Brain pericyte (primary cell): ENCODE results near the gene KRT35.

ENCODE experiments used
- DNase-seq: peaks from one replicate; pipeline ENCODE4 v3.0.0-alpha.2; 2012; ENCODE audit warnings: low read depth, low spot score

The KRT35 gene

DNA sequence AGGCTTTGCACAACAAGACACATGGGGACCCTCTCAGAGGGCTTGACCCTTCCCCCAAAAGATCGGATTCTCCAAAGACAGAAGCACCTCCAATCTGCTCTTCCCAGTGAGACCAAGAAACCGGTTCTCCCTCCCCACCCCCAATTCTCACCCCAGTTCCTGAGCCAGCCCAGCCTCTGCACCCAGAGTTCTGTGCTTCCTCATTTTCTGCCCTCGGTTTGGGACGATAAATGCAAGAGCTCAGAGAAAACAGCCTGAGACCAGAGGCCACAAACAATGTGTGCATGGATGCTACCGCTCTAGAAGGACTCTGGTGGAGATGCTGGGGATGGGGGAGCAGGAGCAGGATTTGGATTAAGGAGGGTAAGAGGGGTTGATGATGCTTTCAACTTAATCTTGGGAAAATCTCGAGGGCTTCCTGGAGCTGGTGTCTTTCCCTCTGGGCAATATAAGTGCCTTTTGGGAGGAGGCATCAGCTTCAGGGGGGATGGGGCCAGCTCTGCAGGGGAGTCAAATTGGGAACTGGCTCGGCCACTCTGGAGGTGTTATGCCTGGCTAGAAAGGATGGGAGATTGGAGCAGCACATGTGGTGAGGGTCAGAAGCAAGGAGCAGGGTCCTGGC lies 31.7 kb upstream of the KRT35 start:
- DNase-seq: no peak

DNA sequence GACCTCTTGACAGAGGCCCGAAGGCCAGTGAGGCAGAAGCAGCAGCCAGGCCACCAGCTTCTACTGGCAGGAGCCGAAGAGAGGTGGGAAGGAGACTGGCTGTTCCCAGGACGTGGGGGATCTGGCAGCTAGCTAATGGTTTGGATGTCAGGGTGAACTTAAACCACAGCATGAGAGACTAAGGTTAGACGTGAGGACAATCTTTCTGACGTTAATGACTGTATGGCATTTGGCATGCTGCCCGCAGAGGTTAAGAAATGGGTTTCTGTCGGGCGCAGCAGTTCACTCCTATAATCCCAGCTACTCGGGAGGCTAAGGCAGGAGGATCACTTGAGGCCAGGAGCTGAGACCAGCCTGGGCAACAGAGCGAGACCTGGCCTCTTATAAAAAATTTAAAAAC lies 30.8 kb upstream of the KRT35 start:
- DNase-seq: no peak

DNA sequence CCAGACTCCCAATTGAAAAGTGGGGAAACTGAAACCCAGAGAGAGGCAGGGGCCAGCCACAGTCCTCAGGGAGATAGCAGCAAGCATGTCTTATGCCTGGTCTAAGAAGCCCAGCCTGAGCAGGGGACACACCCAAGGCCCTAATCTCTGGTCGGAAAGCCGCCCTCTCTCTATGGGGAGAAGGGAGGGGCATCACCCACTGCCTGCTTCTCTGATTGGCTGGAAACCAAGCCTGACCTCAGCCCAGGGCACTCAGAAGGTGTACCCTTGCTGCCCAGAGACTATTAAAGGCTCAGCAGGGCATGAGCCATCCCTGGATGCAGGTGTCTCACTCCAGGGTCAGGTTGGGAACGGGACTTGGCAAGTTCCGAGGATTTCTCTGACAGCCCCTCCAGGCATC lies 30.2 kb upstream of the KRT35 start:
- DNase-seq: no peak

DNA sequence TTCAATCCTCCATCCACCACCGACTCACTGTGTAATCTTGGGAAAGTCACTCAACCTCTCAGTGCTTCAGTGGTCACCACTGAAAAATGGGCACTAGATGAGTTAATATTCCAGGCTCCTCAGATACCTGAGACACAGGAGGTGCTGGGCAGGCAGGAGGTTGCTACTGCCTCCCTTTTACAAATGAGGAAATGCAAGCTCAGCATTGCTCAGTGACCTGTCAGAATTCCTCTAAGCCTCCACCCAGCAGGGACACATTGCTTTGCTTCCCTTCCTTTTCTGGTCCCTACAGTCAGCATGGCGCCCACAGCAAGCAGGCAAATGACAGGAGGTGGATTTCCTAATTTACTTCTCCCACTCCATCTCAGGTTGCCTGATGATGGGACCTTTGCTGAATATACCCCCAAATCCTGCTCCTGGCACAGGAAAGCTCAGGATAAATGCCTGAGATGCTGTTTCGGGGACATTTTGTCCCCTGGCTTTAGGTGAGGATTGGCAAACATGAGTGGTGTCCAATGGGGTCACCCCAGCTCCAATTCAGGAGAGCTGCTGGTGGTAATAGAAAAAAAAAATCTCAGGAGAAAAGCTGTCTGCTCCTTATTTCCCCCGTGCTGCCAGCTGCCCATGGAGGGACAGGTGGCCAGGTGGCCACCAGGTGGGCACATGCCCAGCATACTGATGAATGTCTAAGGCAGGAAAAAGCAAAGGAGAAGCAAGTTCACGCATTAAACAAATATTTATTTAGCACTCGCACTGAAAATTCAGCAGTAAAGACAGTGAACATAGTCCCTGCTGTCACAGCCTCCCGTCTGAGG lies 29.5 kb upstream of the KRT35 start:
- DNase-seq: no peak

DNA sequence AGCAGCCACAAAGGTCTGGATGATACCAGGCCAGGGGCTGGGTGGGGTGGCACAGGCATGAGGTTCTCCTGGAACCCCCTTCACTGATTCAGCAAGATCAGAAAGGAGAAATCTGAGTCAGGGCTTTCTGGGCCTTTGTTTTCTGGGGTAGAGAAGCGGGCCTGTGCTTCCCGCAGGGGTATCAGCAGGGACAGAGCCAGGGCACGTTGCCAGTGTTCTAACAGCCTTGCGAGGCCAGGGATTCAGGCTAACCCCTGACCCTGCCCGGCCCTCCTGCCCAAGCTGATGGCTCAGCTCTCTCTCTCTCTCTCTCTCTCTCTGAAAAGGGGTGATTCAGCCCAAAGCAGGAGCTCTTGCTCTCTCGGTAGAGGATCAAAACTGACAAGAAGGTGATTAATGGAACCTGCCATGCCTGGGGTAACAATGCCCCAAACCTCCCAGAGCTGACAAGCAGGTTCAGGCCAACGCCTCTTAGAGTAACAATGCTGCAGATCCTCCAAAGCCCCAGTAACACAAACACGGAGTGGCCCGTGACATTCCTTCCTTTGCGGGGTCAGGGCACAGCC lies 26.4 kb upstream of the KRT35 start:
- no peak for DNase-seq

DNA sequence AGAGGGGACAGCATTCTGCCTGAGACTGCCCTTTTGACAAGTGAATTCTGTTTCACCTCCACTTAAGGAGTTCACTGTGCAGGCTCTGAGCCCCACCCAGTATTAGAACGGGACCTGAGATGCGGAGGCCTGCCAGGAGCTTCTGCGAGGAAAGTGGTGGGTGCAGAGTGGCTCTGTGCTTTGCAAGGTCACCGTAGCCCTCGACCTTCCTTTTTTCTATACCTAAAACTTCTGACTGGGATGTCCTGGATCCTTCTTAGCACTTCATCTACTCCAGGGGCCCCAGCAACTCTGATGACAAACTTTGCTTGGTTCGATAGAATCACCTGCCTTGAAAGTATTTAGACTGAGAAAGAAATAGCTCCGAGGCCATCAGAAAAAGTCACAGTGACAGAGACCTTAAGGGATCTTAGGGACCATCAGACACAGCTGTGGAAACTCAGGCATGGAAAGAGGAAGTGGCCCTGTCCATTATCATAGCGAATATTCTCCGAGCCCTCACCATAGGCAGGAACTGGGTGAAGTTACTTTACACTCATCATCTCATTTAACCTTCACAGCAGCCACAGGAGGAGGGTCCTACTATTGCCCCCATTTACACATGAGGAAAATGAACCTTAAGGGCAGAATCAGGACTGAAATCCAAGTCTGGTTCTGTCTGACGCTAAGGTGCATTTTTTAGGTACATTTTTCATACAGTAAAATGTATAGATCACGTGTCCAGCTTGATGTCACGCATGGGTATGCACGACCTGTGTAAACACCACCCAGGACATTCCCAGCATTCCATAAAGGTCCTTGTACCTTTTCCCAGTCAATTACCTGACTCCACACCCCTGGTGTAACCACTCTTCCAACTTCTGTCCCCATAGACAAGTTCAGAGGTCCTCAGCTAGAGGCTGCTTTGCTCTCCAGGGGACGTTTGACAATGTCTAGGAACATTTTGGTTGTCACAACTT lies 25.1 kb upstream of the KRT35 start:
- no peak for DNase-seq

DNA sequence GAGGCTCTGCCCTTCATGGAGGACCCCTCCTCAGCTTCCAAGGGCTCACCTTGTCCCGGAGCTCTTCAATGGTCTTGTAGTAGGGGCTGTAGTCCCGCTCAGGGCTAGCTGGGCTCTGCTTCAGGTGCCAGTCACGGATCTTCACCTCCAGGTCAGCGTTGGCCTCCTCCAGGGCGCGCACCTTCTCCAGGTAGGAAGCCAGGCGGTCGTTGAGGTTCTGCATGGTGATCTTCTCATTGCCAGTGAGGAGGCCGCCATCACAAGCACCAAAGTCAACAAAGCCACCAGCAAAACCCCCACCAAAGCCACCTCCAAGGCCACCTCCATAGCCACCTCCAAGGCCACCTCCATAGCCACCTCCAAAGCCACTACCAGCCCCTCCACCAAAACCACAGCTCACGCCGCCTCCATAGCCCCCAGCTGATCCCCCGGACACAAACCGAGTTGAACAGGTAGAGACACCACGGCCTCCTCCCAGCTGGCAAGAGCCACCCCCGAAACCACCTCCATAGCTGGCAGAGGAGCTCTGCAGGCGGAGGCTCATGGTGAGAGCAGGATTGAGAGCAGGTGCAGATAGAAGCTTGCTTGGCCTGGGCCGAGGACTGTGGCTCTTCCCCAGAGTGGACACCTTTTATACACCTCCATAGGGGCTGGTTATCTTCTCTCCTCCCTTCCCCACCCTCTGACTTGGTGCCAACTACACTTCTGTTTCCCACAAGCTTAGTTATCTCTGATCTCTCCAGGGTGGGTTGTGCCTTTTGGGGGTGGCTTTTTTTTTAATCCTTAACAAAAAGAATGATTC lies 24.3 kb upstream of the KRT35 start, which contains the start of gene KRT13:
TSS of gene KRT13 (minus strand) at position 606 of the 802 bp plus-strand sequence. CDS start at position 544, 62 bp downstream.
- DNase-seq: no peak

DNA sequence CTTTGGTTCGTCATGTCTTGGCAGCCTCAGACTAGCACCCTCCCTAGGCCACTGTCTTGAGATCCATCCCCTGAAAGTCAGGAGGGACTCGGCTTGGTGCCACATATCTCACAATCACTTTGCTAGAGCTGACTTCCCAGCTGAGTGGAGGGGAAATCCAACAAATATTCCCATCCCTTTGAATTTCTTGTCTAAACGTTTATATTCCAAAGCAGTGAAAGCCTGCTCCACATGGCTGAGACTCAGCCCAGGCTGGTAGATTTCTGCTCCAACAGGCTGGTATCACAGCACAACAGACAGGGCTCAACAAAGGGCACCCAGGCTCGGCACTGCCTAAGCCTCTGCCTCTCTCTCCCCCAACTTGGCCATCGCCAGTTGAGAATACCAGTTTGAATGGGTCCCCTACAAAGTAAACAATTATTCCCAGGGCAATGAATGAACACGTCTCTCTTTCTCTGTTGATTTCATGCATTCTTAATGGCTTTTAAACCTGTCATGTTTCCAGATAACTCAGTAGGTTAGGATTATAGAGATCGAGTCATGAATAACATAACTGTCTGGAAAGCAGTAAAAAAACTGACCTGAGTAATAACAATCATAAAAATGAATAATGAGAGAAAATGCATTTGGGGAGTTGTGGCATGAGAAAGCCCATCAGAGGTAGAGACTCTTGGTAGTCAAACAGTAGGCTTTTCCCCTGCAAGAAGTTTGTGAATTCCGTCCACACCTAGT lies 23.5 kb upstream of the KRT35 start:
- no peak for DNase-seq

DNA sequence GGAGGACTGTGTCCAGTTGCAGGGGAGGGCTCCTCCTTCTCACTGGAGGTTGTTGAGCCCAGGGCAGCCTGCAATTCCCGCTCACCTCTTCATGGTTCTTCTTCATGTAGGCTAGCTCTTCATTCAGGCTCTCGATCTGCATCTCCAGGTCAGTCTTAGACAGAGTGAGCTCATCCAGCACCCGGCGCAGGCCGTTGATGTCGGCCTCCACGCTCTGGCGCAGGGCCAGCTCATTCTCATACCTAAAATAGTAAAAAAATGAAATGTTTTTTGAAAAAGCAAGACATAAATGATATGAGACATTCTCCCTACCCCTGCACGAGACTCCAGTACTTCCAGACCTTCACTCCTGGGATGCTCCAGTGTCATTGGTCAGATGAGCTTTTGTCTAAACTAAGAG lies 22.3 kb upstream of the KRT35 start:
- DNase-seq: no peak

DNA sequence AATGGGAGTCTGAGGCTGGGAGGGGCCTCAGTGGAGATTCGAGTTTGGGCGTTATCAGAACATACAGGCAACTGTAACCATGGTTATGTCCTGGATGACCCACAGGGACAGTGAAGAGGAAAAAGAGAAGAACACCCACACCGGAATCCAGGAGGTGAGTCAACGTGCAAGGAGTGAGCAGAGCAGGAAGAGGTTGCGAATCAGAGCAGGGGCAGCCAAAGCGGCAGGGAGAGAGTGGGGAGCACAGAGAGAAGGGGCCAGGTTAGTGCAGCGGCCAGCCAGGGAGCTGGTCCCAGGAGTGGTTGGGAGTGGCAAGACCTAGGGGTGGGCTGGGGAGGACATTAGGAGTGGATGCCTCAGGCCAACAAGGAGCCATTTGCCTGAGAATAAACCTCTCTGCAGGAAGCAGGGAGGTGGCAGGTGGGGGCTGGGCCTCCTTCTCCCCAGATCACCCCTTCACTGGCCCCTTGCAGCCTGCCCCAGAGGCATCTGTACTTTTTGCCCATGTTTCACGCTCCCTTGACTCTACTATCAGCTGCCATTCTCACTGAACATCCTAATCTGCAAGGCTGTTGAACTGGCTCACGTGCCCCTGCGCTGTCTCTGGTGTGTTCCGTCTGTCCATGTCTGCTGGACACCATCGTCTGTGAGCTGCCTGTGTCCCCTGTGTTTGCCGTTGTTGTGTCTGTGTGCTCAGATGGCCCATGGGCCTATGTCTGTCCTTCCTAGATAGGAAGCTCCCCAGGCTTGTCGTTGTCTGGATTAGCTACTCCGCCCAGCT lies 19.4 kb upstream of the KRT35 start:
- no peak for DNase-seq

DNA sequence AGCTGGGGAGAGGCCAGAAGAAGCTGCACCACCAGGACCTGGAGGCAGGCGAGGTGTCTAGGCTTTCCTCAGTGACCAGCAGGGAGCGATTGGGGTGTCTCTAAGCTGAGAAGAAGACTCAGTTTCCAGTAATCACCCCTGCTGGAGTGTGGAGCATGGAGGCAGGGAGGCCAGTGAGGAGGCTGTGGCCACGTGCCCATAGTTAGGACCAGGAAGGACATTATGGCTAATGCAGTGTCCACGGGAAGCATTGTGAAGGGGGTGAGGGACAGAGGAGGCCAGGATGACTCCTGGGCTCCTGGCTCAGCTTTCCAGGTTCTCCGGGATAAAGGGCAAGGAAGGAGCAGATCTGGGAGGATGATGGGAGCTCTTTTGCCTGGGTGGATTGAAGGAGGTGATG lies 18.8 kb upstream of the KRT35 start:
- no peak for DNase-seq

DNA sequence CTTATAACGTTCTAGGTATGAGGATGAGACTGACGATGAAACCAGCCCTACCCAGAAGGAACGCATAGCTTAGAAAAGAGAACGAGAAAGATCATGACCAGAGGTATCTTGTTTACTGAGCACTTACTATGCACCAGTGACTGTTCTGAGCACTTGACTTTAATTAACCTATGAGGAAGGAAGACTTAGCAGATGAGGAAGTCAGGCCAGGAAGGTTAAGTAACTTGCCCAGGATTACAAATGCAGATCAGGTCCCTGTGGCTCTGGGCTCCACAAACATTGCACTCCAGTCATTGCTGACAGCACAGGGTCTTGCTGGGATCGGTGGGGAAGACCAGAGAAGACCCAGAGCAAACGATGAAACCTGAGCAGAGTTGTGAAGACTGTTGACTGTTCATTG lies 17.3 kb upstream of the KRT35 start:
- DNase-seq: no peak

DNA sequence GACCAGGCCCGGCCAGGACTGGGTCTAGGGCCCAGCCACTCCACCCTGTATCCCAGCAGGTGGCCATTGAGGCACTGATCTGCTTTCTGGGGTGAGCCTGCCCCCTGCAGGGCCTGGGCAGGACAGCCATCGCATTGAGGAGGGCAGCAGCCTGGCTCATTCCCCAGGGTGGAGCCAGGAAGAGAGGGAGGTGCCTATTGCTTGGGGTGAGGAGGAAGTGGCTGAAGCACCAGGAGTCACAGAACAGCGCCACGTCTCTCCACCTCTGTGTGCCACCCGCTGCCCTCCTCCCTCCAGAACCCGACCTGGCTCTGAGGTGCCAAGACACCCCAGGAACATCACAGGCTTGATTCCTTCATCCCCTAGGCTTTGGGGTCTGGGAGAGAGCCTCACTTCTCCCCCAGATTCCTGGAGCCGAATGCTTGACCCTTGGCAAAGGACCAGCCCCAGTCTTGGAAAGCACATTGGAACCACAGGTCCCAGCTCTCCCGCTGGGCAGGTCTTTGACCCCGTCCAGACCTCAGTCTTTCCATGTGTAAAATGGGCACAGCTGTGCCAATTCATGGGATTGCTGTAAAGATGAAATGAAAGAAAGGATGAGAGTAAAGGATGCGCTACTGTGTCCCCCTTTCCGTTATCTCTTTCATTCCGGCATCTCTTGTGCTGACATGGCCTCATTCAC lies 16.0 kb upstream of the KRT35 start:
- peak; percentile 27 for DNase-seq

DNA sequence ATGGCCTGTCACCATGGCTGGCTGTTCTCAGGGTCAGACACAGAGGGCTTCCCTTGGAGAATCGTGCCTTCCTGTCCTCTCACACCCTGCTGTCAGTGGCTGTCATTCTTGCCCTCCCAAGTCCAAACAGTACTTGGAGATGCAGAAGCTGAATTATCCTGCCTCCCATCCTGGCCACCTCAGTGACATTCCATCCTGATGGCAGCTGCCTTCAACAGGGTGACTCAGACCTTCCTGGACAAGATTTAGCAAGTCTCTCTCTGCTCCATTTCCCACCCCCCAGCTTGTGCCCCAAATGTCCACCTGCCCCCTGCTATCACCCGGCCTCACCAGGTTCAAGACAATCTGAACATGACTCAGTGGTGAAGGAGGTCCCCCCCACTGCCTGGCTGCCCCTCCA lies 13.6 kb upstream of the KRT35 start:
- no peak for DNase-seq

DNA sequence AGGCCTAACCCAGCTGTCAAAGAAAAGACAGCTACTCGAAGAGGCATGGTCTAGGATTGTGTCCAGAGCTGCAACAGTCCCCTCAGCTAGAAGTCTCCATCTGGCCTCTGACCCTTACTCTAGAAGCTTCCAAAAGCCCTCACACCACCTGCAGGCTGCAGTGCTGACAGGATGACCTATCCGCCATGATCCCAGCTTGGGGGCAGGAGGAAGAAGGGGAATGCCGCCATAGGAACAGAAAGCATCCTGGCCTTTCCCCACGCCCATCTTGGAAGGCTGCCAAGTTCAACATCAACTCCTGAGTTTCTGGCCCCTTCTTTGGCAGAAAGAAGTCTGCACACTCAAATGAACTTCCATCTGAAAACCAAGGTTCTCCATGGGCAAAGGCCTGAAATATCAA lies 11.8 kb upstream of the KRT35 start:
- peak; percentile 62 for DNase-seq

DNA sequence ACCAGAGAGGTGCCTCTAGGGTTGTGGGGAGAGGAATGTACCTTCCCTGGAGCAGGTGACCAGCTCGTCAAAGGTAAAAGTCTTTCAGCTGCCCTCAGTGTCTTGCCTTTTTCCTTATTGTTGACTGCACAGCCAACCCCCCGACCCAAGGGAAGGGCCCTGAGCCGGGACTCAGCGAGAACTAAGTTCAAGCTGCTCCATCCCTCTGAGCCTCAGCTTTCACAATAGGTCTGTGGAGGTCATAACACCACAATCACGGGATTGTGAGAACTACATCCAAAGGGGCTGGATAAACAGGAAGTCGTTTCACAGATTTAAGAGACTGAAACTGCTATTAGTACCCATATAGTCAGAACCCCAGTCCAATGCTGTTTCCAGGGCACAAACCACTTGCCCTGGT lies 11.4 kb upstream of the KRT35 start:
- DNase-seq: peak; percentile 32

DNA sequence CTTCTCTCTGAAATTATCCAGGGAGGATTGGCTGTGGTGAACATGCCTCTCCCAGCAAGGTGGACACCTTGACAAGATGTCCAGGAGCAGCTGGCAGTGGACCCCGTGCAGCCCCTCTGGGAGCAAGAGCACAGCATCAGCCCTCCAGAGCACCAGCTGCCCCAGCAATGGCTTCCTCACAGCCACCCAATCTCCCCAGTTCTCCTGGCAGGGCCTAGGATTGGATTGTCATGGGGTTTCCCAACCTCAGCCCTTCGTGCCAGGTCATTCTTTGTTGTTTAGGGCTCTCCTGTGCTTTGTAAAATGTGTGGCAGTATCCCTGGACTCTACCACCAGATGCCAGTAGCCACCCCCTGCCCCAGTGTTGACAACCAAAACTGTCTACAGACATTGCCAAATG lies 10.5 kb upstream of the KRT35 start:
- DNase-seq: no peak

DNA sequence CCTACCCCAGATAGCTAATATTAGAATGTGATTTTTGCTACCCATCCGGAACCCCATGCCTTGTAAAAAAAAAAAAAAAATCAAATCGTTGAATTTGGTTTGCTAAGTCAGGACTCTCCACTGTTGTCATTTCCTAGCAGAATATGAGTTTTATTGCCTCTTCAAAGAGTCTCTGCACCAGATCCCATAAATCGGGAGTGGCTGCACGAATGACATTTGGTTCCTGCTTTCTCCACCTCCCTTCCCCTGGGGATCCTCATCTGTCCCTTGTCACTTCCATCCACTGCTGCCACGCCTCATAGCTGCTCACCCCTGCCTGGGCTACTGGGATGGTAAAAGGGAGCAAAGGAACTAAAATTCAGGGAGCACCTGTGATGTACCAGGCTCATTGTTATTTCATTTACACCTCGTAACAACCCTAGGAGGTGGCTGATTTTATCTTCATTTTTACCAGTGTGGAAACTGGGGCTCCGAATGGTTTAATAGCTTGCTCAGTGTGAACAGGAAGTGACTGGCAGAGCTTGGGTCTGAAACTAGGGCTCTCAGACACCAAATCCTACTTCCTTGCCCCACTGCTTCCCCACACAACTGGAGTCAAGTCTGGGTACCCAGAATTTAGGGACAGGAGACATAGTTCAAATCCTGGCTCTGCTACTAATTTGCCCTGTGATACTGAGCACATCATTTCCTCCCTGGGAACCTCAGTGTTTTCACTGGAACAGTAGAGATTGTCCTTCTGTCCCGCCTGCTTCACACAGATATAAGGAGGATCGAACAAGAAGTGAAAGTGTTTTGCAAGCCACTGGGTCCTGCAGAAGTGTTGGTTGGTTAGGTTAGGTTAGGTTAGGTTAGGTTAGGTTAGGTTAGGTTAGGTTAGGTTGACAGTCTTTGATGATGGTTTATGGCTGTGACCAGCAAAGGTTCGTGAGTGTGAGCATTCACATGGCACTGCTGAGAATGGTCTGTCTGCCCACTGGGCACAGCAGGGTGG lies 9.3 kb upstream of the KRT35 start:
- no peak for DNase-seq
